ENCODE results near the gene TMEM232.

TMEM232 gene

GRCh38 chr5:110377361-110377760 lies 349.1 kb downstream of the TMEM232 start:
- DNase-seq (ENCODE audit: low read depth): peak; percentile 25
- no peak overlapping the region for H3K4me3 ChIP-seq (ENCODE audit: low read length)
- no peak for TF ChIP-seq CTCF (IDR thresholded peaks at IDR 0.05; ENCODE audit: insufficient read depth, low read depth, low read length, missing control alignments)

GRCh38 chr5:110376281-110376951 lies 350.1 kb downstream of the TMEM232 start:
- TF ChIP-seq CTCF (IDR thresholded peaks at IDR 0.05; ENCODE audit: insufficient read depth, low read depth, low read length, missing control alignments): no peak
- DNase-seq (ENCODE audit: low read depth): no peak
- H3K4me3 ChIP-seq (ENCODE audit: low read length): no peak overlapping the region

GRCh38 chr5:110371725-110372041 lies 354.8 kb downstream of the TMEM232 start:
- no peak overlapping the region for H3K4me3 ChIP-seq (ENCODE audit: low read length)
- DNase-seq (ENCODE audit: low read depth): no peak
- no peak for TF ChIP-seq CTCF (IDR thresholded peaks at IDR 0.05; ENCODE audit: insufficient read depth, low read depth, low read length, missing control alignments)

GRCh38 chr5:110371011-110371724 lies 355.3 kb downstream of the TMEM232 start:
- TF ChIP-seq CTCF (IDR thresholded peaks at IDR 0.05; ENCODE audit: insufficient read depth, low read depth, low read length, missing control alignments): no peak
- H3K4me3 ChIP-seq (ENCODE audit: low read length): no peak overlapping the region

More at GRCh38 chr5:110371011-110371724, 355.3 kb downstream of the TMEM232 start:
- DNase-seq (ENCODE audit: low read depth): no peak

All from epithelial cell of esophagus (primary cell).